HepG2 (cell line): ENCODE data around the gene MX2. TPM values are rescaled to one million over a fixed set of nuclear protein-coding genes. Genes with fewer than 3 reads are reported as not detected.
A peak's percentile ranks its signal among the peaks of the same experiment; 100 is the strongest.

ENCODE experiments used
- CREM ChIP-seq, 2 experiments: sonication (generic) in 1 of 2; formaldehyde crosslinking in 1 of 2; IDR thresholded peaks; 2 replicates each; pipeline versions ENCODE4 v1.4.0 to v1.6.1; 2016 to 2020; ENCODE audit warnings: antibody characterized with exemption in 1 of 2, mild to moderate bottlenecking in 1 of 2, missing genetic modification reagents in 1 of 2
- FOXP1 ChIP-seq, 2 experiments: fragments of 450-650 bp in 1 of 2; IDR thresholded peaks; 2 replicates each; pipeline ENCODE4 v1.6.1; 2017 to 2018; ENCODE audit warnings: antibody characterized with exemption in 1 of 2
- HNRNPUL1 ChIP-seq: fragments of 200-400 bp; formaldehyde crosslinking; IDR thresholded peaks from 2 replicates; pipeline ENCODE4 v1.6.1; 2017; ENCODE audit warnings: low read depth, mild to moderate bottlenecking, low read length, moderate library complexity
- MTF2 ChIP-seq: sonication (generic); formaldehyde crosslinking; IDR thresholded peaks from 2 replicates; pipeline ENCODE4 v1.5.0; 2020; ENCODE audit warnings: missing genetic modification reagents, borderline replicate concordance
- NFE2L2 ChIP-seq: fragments of 150-350 bp; IDR thresholded peaks from 2 replicates; pipeline ENCODE4 v1.6.1; 2014; ENCODE audit warnings: low read length
- PHF21A ChIP-seq: sonication (generic); formaldehyde crosslinking; IDR thresholded peaks from 2 replicates; pipeline ENCODE4 v1.5.0; 2020; ENCODE audit warnings: mild to moderate bottlenecking, missing genetic modification reagents
- POLR2G ChIP-seq: fragments of 200-400 bp; formaldehyde crosslinking; IDR thresholded peaks from 2 replicates; pipeline ENCODE4 v1.6.1; 2018; ENCODE audit warnings: mild to moderate bottlenecking, low read depth, low read length, moderate library complexity
- RBAK ChIP-seq: sonication (generic); formaldehyde crosslinking; IDR thresholded peaks from 2 replicates; pipeline ENCODE4 v1.5.1; 2020; ENCODE audit warnings: mild to moderate bottlenecking, missing genetic modification reagents
- SUZ12 ChIP-seq: fragments of 150-350 bp; IDR thresholded peaks from 2 replicates; pipeline ENCODE4 v1.6.1; 2014; ENCODE audit warnings: low read depth, low read length
- TAF1 ChIP-seq: sonication (generic); formaldehyde crosslinking; IDR thresholded peaks from 2 replicates; pipeline ENCODE4 v1.4.0; 2020; ENCODE audit warnings: missing genetic modification reagents
- ZBTB38 ChIP-seq: sonication (generic); formaldehyde crosslinking; IDR thresholded peaks from 2 replicates; pipeline ENCODE4 v1.5.1; 2020; ENCODE audit warnings: mild to moderate bottlenecking, missing genetic modification reagents
- ZFX ChIP-seq: sonication (generic); formaldehyde crosslinking; IDR thresholded peaks from 2 replicates; pipeline ENCODE4 v1.4.0; 2020; ENCODE audit warnings: mild to moderate bottlenecking, low read depth, missing genetic modification reagents, moderate library complexity
- ZNF235 ChIP-seq: sonication (generic); formaldehyde crosslinking; IDR thresholded peaks from 2 replicates; pipeline ENCODE4 v1.8.1; 2023; ENCODE audit warnings: mild to moderate bottlenecking, missing genetic modification reagents, borderline replicate concordance
- ZNF263 ChIP-seq: sonication (generic); formaldehyde crosslinking; IDR thresholded peaks from 2 replicates; pipeline ENCODE4 v1.4.0; 2020; ENCODE audit warnings: missing genetic modification reagents
- ZNF264 ChIP-seq: sonication (generic); formaldehyde crosslinking; IDR thresholded peaks from 2 replicates; pipeline ENCODE4 v1.4.0; 2020; ENCODE audit warnings: missing genetic modification reagents
- ZNF570 ChIP-seq: sonication (generic); formaldehyde crosslinking; IDR thresholded peaks from 2 replicates; pipeline ENCODE4 v1.4.0; 2020; ENCODE audit warnings: mild to moderate bottlenecking, missing genetic modification reagents, borderline replicate concordance
- ZNF572 ChIP-seq: sonication (generic); formaldehyde crosslinking; IDR thresholded peaks from 2 replicates; pipeline ENCODE4 v1.5.1; 2020; ENCODE audit warnings: mild to moderate bottlenecking, missing genetic modification reagents
- ZNF883 ChIP-seq: sonication (generic); formaldehyde crosslinking; IDR thresholded peaks from 2 replicates; pipeline ENCODE4 v1.5.1; 2020; ENCODE audit warnings: mild to moderate bottlenecking, missing genetic modification reagents; ENCODE audit errors: not compliant biosample characterization
- ZSCAN31 ChIP-seq: sonication (generic); formaldehyde crosslinking; IDR thresholded peaks from 2 replicates; pipeline ENCODE4 v1.5.0; 2020; ENCODE audit warnings: low read depth, mild to moderate bottlenecking, missing genetic modification reagents
- polyA plus RNA-seq, 8 experiments: library from polyadenylated mRNA; depleted of rRNA in 3 of 8; stranded (reverse) in 7 of 8; unstranded in 1 of 8; fragments of >200 nt; fragmentation: Illumina TruSeq in 4 of 8; extraction: Trizol in 4 of 8; gene quantifications; 2 replicates each; pipeline versions ENCODE4 v1.2.1 to v1.2.3, GENCODE V29; 2011 to 2016; ENCODE audit warnings: low read depth in 4 of 8, missing spikeins in 1 of 8, mixed read lengths in 1 of 8; ENCODE audit not compliant: insufficient read depth in 1 of 8
- total RNA-seq, 5 experiments: library from RNA; depleted of rRNA; stranded (reverse); fragments of >200 nt; fragmentation: Illumina TruSeq; extraction: Trizol; gene quantifications; 2 replicates each; pipeline ENCODE4 v1.2.3, GENCODE V29; 2016; ENCODE audit warnings: low read depth in 1 of 5
- TF ChIP-seq, protein P1 (sequence below): sonication (generic); formaldehyde crosslinking; IDR thresholded peaks from 2 replicates; pipeline ENCODE4 v1.4.0; 2020; ENCODE audit warnings: mild to moderate bottlenecking, missing genetic modification reagents
- TF ChIP-seq, protein P2 (sequence below): sonication (generic); formaldehyde crosslinking; IDR thresholded peaks from 2 replicates; pipeline ENCODE4 v1.4.0; 2020; ENCODE audit warnings: missing genetic modification reagents, borderline replicate concordance
- TF ChIP-seq, protein P3 (sequence below), 2 experiments: sonication (generic) in 1 of 2; formaldehyde crosslinking in 1 of 2; IDR thresholded peaks; 2 replicates each; pipeline versions ENCODE4 v1.4.0 to v1.6.1; 2018 to 2020; ENCODE audit warnings: missing genetic modification reagents in 2 of 2, borderline replicate concordance in 1 of 2, low read depth in 1 of 2, mild to moderate bottlenecking in 1 of 2, missing biosample characterization in 1 of 2
- TF ChIP-seq, protein P4 (sequence below): sonication (generic); formaldehyde crosslinking; IDR thresholded peaks from 2 replicates; pipeline ENCODE4 v1.9.0; 2021; ENCODE audit warnings: missing genetic modification reagents, mild to moderate bottlenecking, borderline replicate concordance

Gene MX2
- total and polyA plus RNA-seq, 2 of the 13 experiments (the other 11 are each of a cell fraction or from before 2014, with no cell fraction given): 24.0 to 35.7 TPM

DNA sequence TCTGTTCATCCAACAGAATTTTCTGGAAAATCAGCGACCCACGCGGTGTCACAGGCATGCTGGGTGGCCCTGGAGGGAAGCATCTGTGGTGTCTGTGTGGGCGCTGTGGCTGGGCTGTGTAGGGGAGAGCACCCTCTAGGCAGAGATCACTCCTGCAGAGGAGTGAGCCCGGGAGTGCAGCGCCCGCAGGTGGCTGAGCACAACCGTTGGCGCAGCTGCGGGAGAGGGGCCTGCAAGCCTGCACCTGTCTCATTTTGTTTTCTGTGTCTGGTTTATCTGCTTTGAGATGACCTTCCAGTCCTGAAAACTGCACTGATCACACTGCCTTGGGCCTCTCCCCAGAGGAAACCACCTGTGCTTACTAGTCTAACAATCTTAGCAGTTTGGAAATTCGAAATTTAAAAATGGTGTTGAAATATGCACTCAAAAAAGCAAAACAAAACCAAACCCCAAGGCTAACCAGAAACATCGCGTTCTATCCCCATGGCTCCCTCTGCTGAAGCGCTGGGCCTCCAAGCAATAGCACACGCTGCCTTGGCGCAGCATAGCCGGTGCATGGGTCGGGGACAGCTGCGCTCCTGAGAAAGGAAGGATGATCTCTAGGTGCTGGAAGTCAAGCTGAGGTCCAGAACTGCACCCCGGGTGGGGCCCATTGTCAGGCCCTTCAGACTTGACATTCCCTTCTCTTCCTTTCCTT is 40.5 kb upstream of the MX2 start (continued):
- TF ChIP-seq ZNF883 (CRISPR knock-in tag): peak; percentile 43
- TF ChIP-seq, protein P1, sequence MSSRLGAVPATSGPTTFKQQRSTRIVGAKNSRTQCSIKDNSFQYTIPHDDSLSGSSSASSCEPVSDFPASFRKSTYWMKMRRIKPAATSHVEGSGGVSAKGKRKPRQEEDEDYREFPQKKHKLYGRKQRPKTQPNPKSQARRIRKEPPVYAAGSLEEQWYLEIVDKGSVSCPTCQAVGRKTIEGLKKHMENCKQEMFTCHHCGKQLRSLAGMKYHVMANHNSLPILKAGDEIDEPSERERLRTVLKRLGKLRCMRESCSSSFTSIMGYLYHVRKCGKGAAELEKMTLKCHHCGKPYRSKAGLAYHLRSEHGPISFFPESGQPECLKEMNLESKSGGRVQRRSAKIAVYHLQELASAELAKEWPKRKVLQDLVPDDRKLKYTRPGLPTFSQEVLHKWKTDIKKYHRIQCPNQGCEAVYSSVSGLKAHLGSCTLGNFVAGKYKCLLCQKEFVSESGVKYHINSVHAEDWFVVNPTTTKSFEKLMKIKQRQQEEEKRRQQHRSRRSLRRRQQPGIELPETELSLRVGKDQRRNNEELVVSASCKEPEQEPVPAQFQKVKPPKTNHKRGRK (CRISPR knock-in tag): 0 out of 2 replicates have a peak, but pooled peaks have one; percentile 36
- no peak for TF ChIP-seq ZNF264 (CRISPR knock-in tag)
- TF ChIP-seq ZNF572 (CRISPR knock-in tag): no peak
- no peak for TF ChIP-seq SUZ12
- TF ChIP-seq ZSCAN31 (CRISPR knock-in tag): no peak
- no peak for TF ChIP-seq HNRNPUL1
- TF ChIP-seq RBAK (CRISPR knock-in tag): peak; percentile 82
- no peak for TF ChIP-seq ZNF235
- peak; percentile 49; the same call in 1 of the 2 replicates for TF ChIP-seq POLR2G
- TF ChIP-seq ZFX (CRISPR knock-in tag): peak; percentile 11; the same call in 1 of the 2 replicates
- TF ChIP-seq PHF21A (CRISPR knock-in tag): 0 out of 2 replicates have a peak, but pooled peaks have one; percentile 23
- TF ChIP-seq FOXP1 (IDR thresholded peaks at IDR 0.05): no peak
- TF ChIP-seq FOXP1 (CRISPR knock-in tag; IDR thresholded peaks at IDR 0.05): no peak
- TF ChIP-seq MTF2 (CRISPR knock-in tag): no peak
- TF ChIP-seq, protein P2, sequence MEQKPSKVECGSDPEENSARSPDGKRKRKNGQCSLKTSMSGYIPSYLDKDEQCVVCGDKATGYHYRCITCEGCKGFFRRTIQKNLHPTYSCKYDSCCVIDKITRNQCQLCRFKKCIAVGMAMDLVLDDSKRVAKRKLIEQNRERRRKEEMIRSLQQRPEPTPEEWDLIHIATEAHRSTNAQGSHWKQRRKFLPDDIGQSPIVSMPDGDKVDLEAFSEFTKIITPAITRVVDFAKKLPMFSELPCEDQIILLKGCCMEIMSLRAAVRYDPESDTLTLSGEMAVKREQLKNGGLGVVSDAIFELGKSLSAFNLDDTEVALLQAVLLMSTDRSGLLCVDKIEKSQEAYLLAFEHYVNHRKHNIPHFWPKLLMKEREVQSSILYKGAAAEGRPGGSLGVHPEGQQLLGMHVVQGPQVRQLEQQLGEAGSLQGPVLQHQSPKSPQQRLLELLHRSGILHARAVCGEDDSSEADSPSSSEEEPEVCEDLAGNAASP: no peak
- TF ChIP-seq ZNF570 (CRISPR knock-in tag): no peak
- peak; percentile 61 for TF ChIP-seq ZBTB38 (CRISPR knock-in tag)
- TF ChIP-seq, protein P3, sequence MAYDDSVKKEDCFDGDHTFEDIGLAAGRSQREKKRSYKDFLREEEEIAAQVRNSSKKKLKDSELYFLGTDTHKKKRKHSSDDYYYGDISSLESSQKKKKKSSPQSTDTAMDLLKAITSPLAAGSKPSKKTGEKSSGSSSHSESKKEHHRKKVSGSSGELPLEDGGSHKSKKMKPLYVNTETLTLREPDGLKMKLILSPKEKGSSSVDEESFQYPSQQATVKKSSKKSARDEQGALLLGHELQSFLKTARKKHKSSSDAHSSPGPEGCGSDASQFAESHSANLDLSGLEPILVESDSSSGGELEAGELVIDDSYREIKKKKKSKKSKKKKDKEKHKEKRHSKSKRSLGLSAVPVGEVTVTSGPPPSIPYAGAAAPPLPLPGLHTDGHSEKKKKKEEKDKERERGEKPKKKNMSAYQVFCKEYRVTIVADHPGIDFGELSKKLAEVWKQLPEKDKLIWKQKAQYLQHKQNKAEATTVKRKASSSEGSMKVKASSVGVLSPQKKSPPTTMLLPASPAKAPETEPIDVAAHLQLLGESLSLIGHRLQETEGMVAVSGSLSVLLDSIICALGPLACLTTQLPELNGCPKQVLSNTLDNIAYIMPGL (CRISPR knock-in tag; IDR thresholded peaks at IDR 0.05; ENCODE audit: borderline replicate concordance in 1 of 2, low read depth in 1 of 2): peak in 1 of 2 experiments; percentile 43; a peak in 1 of 4 replicates
- no peak for TF ChIP-seq NFE2L2
- TF ChIP-seq CREM (IDR thresholded peaks at IDR 0.05): no peak
- no peak for TF ChIP-seq CREM (CRISPR knock-in tag; IDR thresholded peaks at IDR 0.05)
- TF ChIP-seq TAF1 (CRISPR knock-in tag): peak; percentile 32; the same call in 1 of the 2 replicates
- TF ChIP-seq, protein P4, sequence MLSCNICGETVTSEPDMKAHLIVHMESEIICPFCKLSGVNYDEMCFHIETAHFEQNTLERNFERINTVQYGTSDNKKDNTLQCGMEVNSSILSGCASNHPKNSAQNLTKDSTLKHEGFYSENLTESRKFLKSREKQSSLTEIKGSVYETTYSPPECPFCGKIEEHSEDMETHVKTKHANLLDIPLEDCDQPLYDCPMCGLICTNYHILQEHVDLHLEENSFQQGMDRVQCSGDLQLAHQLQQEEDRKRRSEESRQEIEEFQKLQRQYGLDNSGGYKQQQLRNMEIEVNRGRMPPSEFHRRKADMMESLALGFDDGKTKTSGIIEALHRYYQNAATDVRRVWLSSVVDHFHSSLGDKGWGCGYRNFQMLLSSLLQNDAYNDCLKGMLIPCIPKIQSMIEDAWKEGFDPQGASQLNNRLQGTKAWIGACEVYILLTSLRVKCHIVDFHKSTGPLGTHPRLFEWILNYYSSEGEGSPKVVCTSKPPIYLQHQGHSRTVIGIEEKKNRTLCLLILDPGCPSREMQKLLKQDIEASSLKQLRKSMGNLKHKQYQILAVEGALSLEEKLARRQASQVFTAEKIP (CRISPR knock-in tag): no peak
- peak; percentile 96 for TF ChIP-seq ZNF263 (CRISPR knock-in tag)
